Nephron (organoid): Measurements from ENCODE around the gene RTN1.

Experiments used
- H3K27ac Mint-ChIP-seq, 3 experiments: 2 replicates each; pipeline ENCODE4 v1.8.0; 2020; ENCODE audit warnings: mixed read lengths in 3 of 3, mild to moderate bottlenecking in 2 of 3, moderate library complexity in 1 of 3
- H3K27me3 Mint-ChIP-seq: 2 replicates; pipeline ENCODE4 v1.8.0; 2021; ENCODE audit warnings: low read depth, mild to moderate bottlenecking, moderate library complexity, mixed read lengths
- H3K36me3 Mint-ChIP-seq: 2 replicates; pipeline ENCODE4 v1.8.0; 2020; ENCODE audit warnings: low read depth, mixed read lengths
- H3K4me1 Mint-ChIP-seq: 2 replicates; pipeline ENCODE4 v1.8.0; 2020; ENCODE audit warnings: mixed read lengths
- H3K4me3 Mint-ChIP-seq, 3 experiments: 2 replicates each; pipeline ENCODE4 v1.8.0; 2020; ENCODE audit warnings: mild to moderate bottlenecking in 3 of 3, mixed read lengths in 3 of 3, moderate library complexity in 2 of 3
- H3K9me3 Mint-ChIP-seq: 2 replicates; pipeline ENCODE4 v1.8.0; 2020; ENCODE audit warnings: mixed read lengths
- TF ChIP-seq, protein P1 (sequence below), 3 experiments: fragments of 200-600 bp; sonication (generic); IDR thresholded peaks; one replicate each; pipeline ENCODE4 v1.5.0; 2021; ENCODE audit warnings: antibody characterized with exemption in 3 of 3; ENCODE audit not compliant: unreplicated experiment in 3 of 3

RTN1 gene

GRCh38 chr14:59629444-59630287 is 240.9 kb downstream of the RTN1 start:
- Mint-ChIP-seq H3K27ac (no peak overlapping the region), H3K27me3 (peaks cover 55% of the 10 kb centered on the region), H3K4me3 (peak overlapping the region; percentile 71 to 78 (median 76)), H3K36me3 (no peaks in the 10 kb centered on the region), H3K4me1 (no peaks in the 10 kb centered on the region), H3K9me3 (peaks cover 3% of the 10 kb centered on the region)
- TF ChIP-seq, protein P1, sequence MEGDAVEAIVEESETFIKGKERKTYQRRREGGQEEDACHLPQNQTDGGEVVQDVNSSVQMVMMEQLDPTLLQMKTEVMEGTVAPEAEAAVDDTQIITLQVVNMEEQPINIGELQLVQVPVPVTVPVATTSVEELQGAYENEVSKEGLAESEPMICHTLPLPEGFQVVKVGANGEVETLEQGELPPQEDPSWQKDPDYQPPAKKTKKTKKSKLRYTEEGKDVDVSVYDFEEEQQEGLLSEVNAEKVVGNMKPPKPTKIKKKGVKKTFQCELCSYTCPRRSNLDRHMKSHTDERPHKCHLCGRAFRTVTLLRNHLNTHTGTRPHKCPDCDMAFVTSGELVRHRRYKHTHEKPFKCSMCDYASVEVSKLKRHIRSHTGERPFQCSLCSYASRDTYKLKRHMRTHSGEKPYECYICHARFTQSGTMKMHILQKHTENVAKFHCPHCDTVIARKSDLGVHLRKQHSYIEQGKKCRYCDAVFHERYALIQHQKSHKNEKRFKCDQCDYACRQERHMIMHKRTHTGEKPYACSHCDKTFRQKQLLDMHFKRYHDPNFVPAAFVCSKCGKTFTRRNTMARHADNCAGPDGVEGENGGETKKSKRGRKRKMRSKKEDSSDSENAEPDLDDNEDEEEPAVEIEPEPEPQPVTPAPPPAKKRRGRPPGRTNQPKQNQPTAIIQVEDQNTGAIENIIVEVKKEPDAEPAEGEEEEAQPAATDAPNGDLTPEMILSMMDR (IDR thresholded peaks at IDR 0.05; ENCODE audit: unreplicated experiment in 3 of 3), result no peak

DNA sequence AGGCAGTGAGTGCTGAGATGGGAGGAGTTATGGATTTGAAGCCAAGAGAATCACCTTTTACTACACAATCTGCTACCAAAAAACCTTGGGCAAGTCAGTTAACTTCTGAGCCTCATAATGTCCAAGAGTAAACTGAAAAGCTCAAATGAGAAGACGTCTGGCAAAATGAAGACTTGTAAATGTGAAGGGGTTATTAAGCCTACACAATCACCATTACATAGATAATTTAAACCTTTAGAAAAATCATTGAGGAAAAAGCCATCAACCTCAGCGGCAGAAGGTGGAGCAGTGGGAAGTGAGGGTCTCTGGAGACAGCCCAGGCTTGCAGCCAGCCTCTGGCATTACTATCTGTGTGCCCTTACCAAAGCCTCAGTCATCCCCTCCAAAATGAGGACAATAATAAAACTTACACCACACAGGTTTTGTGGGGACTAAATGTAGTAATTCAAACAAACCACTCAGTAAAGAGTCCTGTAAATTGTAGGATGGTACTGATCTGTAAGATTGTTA is 243.5 kb downstream of the RTN1 start:
- Mint-ChIP-seq H3K4me1 (no peaks in the 10 kb centered on the region), H3K27me3 (peaks cover 50% of the 10 kb centered on the region), H3K36me3 (no peaks in the 10 kb centered on the region), H3K9me3 (no peaks in the 10 kb centered on the region), H3K27ac (no peak overlapping the region), H3K4me3 (no peak overlapping the region)
- TF ChIP-seq, protein P1 (IDR thresholded peaks at IDR 0.05; ENCODE audit: unreplicated experiment in 3 of 3), result no peak

DNA sequence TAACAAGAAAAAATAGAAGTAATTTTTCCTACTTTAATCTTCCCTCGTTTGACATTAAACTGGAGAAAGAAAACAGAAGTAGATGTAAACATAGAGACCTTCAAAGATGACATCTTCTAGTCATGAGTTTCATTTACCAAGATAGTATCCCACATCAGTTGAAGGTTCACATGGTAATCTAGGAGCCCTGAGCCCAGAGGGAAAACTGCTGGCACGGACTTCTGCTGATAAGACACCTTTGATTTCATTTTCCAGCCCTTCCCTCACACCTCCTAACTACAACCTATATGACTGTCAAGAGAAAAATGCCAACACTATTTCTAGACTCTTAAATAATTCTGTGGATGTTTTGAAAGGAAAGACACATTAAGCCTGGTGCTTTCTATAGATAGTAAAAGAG is 247.9 kb downstream of the RTN1 start:
- peaks cover 8% of the 10 kb centered on the region for H3K9me3 Mint-ChIP-seq
- H3K36me3 Mint-ChIP-seq, result no peaks in the 10 kb centered on the region

DNA sequence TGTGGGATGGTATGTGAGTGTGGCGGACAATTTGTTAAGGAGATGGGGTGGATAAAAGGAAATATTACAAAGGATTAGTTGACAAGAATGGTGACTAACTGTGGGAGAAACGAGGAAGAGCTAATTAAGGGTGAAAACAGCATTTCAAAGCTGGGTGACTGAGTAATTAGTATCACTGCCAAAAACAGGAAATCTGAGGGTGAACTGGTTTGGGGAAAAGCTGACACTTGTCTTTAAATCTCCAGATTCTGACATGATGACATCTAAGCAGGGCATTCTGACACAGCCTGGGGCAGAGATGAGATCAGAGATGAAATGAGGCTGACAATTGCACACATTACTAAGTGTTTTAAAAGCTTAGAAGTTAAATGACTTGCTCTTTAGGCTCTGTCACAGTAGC is 251.5 kb downstream of the RTN1 start:
- H3K4me1 Mint-ChIP-seq, result no peaks in the 10 kb centered on the region
- no peak overlapping the region for H3K4me3 Mint-ChIP-seq
- TF ChIP-seq, protein P1 (IDR thresholded peaks at IDR 0.05; ENCODE audit: unreplicated experiment in 3 of 3), result no peak
- no peaks in the 10 kb centered on the region for H3K36me3 Mint-ChIP-seq
- H3K27me3 Mint-ChIP-seq, result peaks cover 9% of the 10 kb centered on the region
- H3K27ac Mint-ChIP-seq, result no peak overlapping the region
- H3K9me3 Mint-ChIP-seq, result peaks cover 8% of the 10 kb centered on the region

More for the DNA sequence above, 247.9 kb downstream of the RTN1 start:
- no peak overlapping the region for H3K27ac Mint-ChIP-seq
- TF ChIP-seq, protein P1 (IDR thresholded peaks at IDR 0.05; ENCODE audit: unreplicated experiment in 3 of 3), result no peak
- H3K27me3 Mint-ChIP-seq, result peaks cover 11% of the 10 kb centered on the region
- H3K4me3 Mint-ChIP-seq, result no peak overlapping the region
- no peaks in the 10 kb centered on the region for H3K4me1 Mint-ChIP-seq

DNA sequence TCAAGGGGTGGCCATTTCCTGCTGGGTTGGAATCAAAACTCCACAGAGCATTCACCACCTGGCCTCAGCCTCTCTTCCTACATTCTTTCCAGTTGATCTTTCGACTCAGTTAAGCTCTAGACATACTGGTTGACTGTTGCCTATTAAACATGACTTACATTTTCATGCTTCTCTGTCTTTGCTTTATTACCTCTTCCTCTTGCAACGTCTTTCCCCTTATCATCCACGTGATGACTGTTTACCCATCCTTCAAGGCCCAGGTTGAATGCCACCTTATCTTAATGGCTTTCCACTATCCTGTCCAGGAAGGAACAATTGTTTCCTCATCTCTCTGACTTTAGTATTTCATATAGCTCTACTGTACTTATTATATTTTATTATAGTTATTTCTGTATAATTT is 269.5 kb downstream of the RTN1 start:
- Mint-ChIP-seq H3K9me3 (no peaks in the 10 kb centered on the region), H3K27me3 (no peaks in the 10 kb centered on the region), H3K36me3 (no peaks in the 10 kb centered on the region), H3K27ac (no peak overlapping the region), H3K4me3 (no peak overlapping the region), H3K4me1 (no peaks in the 10 kb centered on the region)
- TF ChIP-seq, protein P1 (IDR thresholded peaks at IDR 0.05; ENCODE audit: unreplicated experiment in 3 of 3), result no peak
